ENCODE data around the gene HNRNPU.

GRCh38 chr1:244860078-244860477 lies 4.3 kb downstream of the HNRNPU start:
- TF ChIP-seq CSDC2 (CRISPR knock-in tag; IDR thresholded peaks at IDR 0.05) (no peak), PATZ1 (CRISPR knock-in tag; IDR thresholded peaks at IDR 0.05; ENCODE audit: borderline replicate concordance) (no peak), ZNF8 (CRISPR knock-in tag; IDR thresholded peaks at IDR 0.05) (no peak), ESRRG (CRISPR knock-in tag; IDR thresholded peaks at IDR 0.05) (no peak), ZC3H10 (CRISPR knock-in tag; IDR thresholded peaks at IDR 0.05) (no peak), ZFP3 (CRISPR knock-in tag; IDR thresholded peaks at IDR 0.05) (no peak)

Data from SK-N-SH treated with all-trans-retinoic acid at 6 μM for 48 hours (cell line).